GM12878 (cell line): ENCODE results near the gene SPOCD1. TPM values are rescaled to one million over a fixed set of nuclear protein-coding genes. Genes with fewer than 3 reads are reported as not detected.

Experiments
- ATAC-seq: fragments of 200-7000 bp; cut with Tn5 transposase; 3 replicates; pipeline ENCODE4 v1.9.1; 2020; ENCODE audit warnings: mild to moderate bottlenecking, moderate library complexity
- BruUV-seq: library from RNA; stranded (reverse); fragments of 400-500 nt; replicated peaks from 2 replicates; lab custom pipeline; 2021; lab: Mats Ljungman, UMichigan
- CTCF ChIA-PET: fragments of 300-600 bp; sonication (Branson Sonifier 250); formaldehyde crosslinking; extraction: SDS; loops from one replicate; lab custom pipeline; 2021; ENCODE audit warnings: inconsistent platforms; lab: Yijun Ruan, JAX
- POLR2A ChIA-PET: fragments of 350-600 bp; formaldehyde crosslinking; extraction: SDS; loops from one replicate; lab custom pipeline; 2021; ENCODE audit warnings: inconsistent platforms; lab: Charles Lee
- RAD21 ChIA-PET: fragments of 300-600 bp; sonication (Branson Sonifier 250); formaldehyde crosslinking; loops from one replicate; lab custom pipeline; 2023; ENCODE audit warnings: antibody characterized with exemption; ENCODE audit not compliant: unreplicated experiment; lab: Charles Lee
- SMC1A ChIA-PET: fragments of 300-600 bp; sonication (Branson Sonifier 250); formaldehyde crosslinking; loops from one replicate; lab custom pipeline; 2023; ENCODE audit not compliant: unreplicated experiment, uncharacterized antibody; lab: Charles Lee
- DNase-seq: peaks from one replicate; pipeline ENCODE4 v3.0.0-alpha.2; 2011; ENCODE audit warnings: low read depth, low spot score
- FAIRE-seq: peaks from 3 replicates; lab custom pipeline; 2011; peaks lifted over from hg19 to GRCh38; lab: Jason Lieb, UNC
- H2AFZ ChIP-seq: 2 replicates; pipeline ENCODE4 v1.6.0; 2011; ENCODE audit warnings: low read depth, low read length, control low read depth; ENCODE audit not compliant: control insufficient read depth
- H3K27ac ChIP-seq: 2 replicates; pipeline ENCODE4 v1.5.1; 2011; ENCODE audit warnings: control low read depth; ENCODE audit not compliant: control insufficient read depth, insufficient read depth
- H3K27me3 ChIP-seq, 2 experiments: replicated peaks in 1 of 2; 2 replicates each; pipeline versions ENCODE4 v1.6.0 to v1.6.1; 2011; ENCODE audit warnings: low read length in 1 of 2; ENCODE audit not compliant: control insufficient read depth in 2 of 2, insufficient read depth in 2 of 2
- H3K36me3 ChIP-seq, 2 experiments: 2 replicates each; pipeline ENCODE4 v1.5.1; 2011; ENCODE audit warnings: low read length in 1 of 2; ENCODE audit not compliant: control insufficient read depth in 2 of 2, insufficient read depth in 2 of 2
- H3K4me1 ChIP-seq: 2 replicates; pipeline ENCODE4 v1.6.1; 2011; ENCODE audit warnings: mild to moderate bottlenecking, low read length, moderate library complexity, mixed read lengths; ENCODE audit not compliant: control insufficient read depth, insufficient read depth
- H3K4me2 ChIP-seq: 2 replicates; pipeline ENCODE4 v1.6.0; 2011; ENCODE audit warnings: control low read depth; ENCODE audit not compliant: control insufficient read depth, insufficient read depth
- H3K4me3 ChIP-seq: fragments of 200-600 bp; sonication (generic); 2 replicates; pipeline ENCODE4 v1.5.1; 2016
- H3K79me2 ChIP-seq: 2 replicates; pipeline ENCODE4 v1.6.0; 2011; ENCODE audit warnings: low read length; ENCODE audit not compliant: control insufficient read depth, insufficient read depth
- H3K9ac ChIP-seq: 2 replicates; pipeline ENCODE4 v1.8.0; 2011; ENCODE audit warnings: low read length, control low read depth, mixed read lengths; ENCODE audit not compliant: control insufficient read depth, insufficient read depth
- H3K9me3 ChIP-seq: replicated peaks from 3 replicates; pipeline ENCODE4 v1.5.1; 2011; ENCODE audit warnings: mild to moderate bottlenecking, low read length; ENCODE audit not compliant: control insufficient read depth, insufficient read depth
- H4K20me1 ChIP-seq: 2 replicates; pipeline ENCODE4 v1.6.0; 2011; ENCODE audit not compliant: control insufficient read depth, insufficient read depth
- CREM ChIP-seq: IDR thresholded peaks from 2 replicates; pipeline ENCODE4 v1.6.1; 2014; ENCODE audit warnings: antibody characterized with exemption, low read depth
- MYB ChIP-seq: fragments of 150-350 bp; IDR thresholded peaks from 2 replicates; pipeline ENCODE4 v1.6.1; 2014; ENCODE audit warnings: mild to moderate bottlenecking, low read depth, low read length, borderline replicate concordance
- NFYB ChIP-seq: IDR thresholded peaks from 2 replicates; pipeline ENCODE4 v1.6.1; 2011; ENCODE audit warnings: low read depth, mild to moderate bottlenecking, low read length, improper control_type of control experiment, moderate library complexity; ENCODE audit not compliant: insufficient read depth
- PAX8 ChIP-seq: fragments of 450-650 bp; IDR thresholded peaks from 2 replicates; pipeline ENCODE4 v1.6.1; 2017; ENCODE audit warnings: mild to moderate bottlenecking, moderate library complexity
- RELA ChIP-seq: fragments of 450-650 bp; IDR thresholded peaks from 2 replicates; pipeline ENCODE4 v1.8.0; 2014; ENCODE audit warnings: borderline replicate concordance; ENCODE audit not compliant: partially characterized antibody
- YY1 ChIP-seq: IDR thresholded peaks from 2 replicates; pipeline ENCODE4 v1.6.1; 2011; ENCODE audit warnings: low read depth, mild to moderate bottlenecking, low read length
- WGBS: methylation state at CpG from one replicate; pipeline ENCODE4 v1.1.6; 2016; ENCODE audit warnings: low lambda C conversion rate; ENCODE audit not compliant: insufficient replicate concordance, insufficient coverage; ENCODE audit errors: missing lambda C conversion rate; 5-methylcytosine and 5-hydroxymethylcytosine counted together
- in situ Hi-C: fragments of 300-500 bp; cut with MboI; formaldehyde crosslinking; loops from 9 replicates; pipeline ENCODE4 v1.14.3; 2018; ENCODE audit warnings: mixed read lengths
- intact Hi-C: fragments of 100-400 bp; cut with micrococcal nuclease; formaldehyde crosslinking; loops from one replicate; pipeline ENCODE4 v1.14.2; 2022; ENCODE audit not compliant: unreplicated experiment
- polyA plus RNA-seq, 11 experiments: library from polyadenylated mRNA; depleted of rRNA in 4 of 11; unstranded in 6 of 11; stranded (reverse) in 5 of 11; fragments of >200 nt; fragmentation: Nextera tagmentation in 4 of 11; fragmentation: Illumina TruSeq in 1 of 11; extraction: Ambion mirVana in 4 of 11; extraction: Trizol in 1 of 11; gene quantifications; 1 replicate in 1 of 11; 2 replicates in 10 of 11; pipeline versions ENCODE4 v1.2.1 to v1.2.3, GENCODE V29; 2011 to 2016; ENCODE audit warnings: inconsistent platforms in 2 of 11, missing spikeins in 2 of 11, low read depth in 1 of 11
- total RNA-seq, 4 experiments: library from RNA; depleted of rRNA in 3 of 4; stranded (reverse); fragments of >200 nt in 3 of 4; fragmentation: Illumina TruSeq in 1 of 4; extraction: Trizol in 1 of 4; gene quantifications; 2 replicates each; pipeline versions ENCODE4 v1.2.1 to v1.2.3, GENCODE V29; 2013 to 2021
- TF ChIP-seq, protein P1 (sequence below): fragments of 150-350 bp; IDR thresholded peaks from 2 replicates; pipeline ENCODE4 v1.6.1; 2014; ENCODE audit warnings: mild to moderate bottlenecking, low read depth, low read length

SPOCD1 gene
- total and polyA plus RNA-seq, 10 of the 15 experiments (the other 5 are each of a cell fraction or from before 2014, with no cell fraction given) = 0.02 to 0.65 (median 0.13) TPM; not detected in 4

DNA sequence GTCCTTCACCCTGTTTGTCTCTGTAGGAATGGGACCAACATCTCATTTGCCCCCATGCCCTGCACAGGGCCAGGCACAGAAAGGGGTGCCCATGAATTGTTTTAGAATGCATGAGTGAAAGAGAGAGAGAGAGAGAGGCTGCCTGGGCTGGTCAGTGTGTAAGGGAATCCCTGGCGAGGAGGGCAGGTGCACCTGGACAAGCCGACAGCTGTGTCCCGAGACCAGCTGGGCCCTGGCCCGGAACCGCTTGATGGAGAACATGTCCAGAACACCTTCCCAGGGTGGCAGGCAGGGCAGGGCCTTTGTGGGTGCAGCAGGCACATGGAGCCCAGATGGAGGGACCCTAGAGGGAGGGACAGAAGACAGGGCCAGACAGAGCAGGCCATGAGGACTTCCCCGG lies 22.7 kb downstream of the SPOCD1 start (continued):
- TF ChIP-seq, protein P1, sequence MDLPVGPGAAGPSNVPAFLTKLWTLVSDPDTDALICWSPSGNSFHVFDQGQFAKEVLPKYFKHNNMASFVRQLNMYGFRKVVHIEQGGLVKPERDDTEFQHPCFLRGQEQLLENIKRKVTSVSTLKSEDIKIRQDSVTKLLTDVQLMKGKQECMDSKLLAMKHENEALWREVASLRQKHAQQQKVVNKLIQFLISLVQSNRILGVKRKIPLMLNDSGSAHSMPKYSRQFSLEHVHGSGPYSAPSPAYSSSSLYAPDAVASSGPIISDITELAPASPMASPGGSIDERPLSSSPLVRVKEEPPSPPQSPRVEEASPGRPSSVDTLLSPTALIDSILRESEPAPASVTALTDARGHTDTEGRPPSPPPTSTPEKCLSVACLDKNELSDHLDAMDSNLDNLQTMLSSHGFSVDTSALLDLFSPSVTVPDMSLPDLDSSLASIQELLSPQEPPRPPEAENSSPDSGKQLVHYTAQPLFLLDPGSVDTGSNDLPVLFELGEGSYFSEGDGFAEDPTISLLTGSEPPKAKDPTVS = no peak
- TF ChIP-seq NFYB (no peak), CREM (no peak)

DNA sequence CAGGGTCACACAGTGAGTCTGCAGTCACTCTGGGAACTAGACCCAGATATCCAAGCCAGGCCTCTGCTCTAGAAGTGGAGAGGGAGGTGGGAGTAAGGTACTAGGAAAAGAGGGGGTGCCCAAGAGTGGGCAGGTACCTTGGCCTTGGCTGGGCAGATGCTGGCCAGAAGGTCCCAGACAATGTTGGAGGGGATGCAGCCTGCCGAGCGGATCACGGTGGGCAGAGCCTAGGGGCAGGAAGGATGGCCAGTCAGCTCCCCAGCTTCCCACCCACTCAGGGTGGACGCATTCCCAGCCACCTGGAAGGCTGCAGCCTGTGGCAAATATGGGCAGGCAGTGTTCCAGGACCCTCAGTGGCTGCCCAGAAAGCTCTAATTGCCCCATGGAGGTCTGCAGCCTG lies 23.3 kb downstream of the SPOCD1 start:
- Histone ChIP-seq H3K36me3 (no peaks in the 10 kb centered on the region), H3K9ac (no peak overlapping the region), H4K20me1 (no peaks in the 10 kb centered on the region), H3K4me2 (no peak overlapping the region), H3K9me3 (no peaks in the 10 kb centered on the region), H3K4me1 (peaks cover 7% of the 10 kb centered on the region), H3K4me3 (no peak overlapping the region), H2AFZ (no peak overlapping the region), H3K27ac (no peak overlapping the region), H3K27me3 (no peaks in the 10 kb centered on the region; a peak in 2 of 4 replicates), H3K79me2 (no peaks in the 10 kb centered on the region)
- no peak for ATAC-seq
- no TSS peak for BruUV-seq
- FAIRE-seq = no peak
- SMC1A ChIA-PET = no interaction called here
- no peak for DNase-seq
- TF ChIP-seq MYB (no peak), PAX8 (no peak), YY1 (no peak), RELA (no peak)
- in situ Hi-C loops (no loop called here), intact Hi-C loops (no loop called here)
- POLR2A ChIA-PET = interaction anchor here (0.6 to 1.5 kb wide), 2 partner anchors 160 to 282 kb away, joined by 3 to 4 read pairs; no protein-coding TSS in a partner anchor
- RAD21 ChIA-PET = interaction anchor here (0.9 to 2.3 kb wide), 2 partner anchors 128 to 171 kb away, joined by 3 to 6 read pairs; no protein-coding TSS in a partner anchor
- CTCF ChIA-PET = interaction anchor here (0.6 to 1.3 kb wide), 3 partner anchors 13 to 198 kb away, joined by 3 read pairs; no protein-coding TSS in a partner anchor
- WGBS = 30% methylated on average over 4 of the region's 4 CpGs
